H9 (cell line): ENCODE measurements around the gene EIF4A3. TPM values are rescaled to one million over a fixed set of nuclear protein-coding genes. Genes with fewer than 3 reads are reported as not detected.

ENCODE experiments used
- DNase-seq: peaks from one replicate; pipeline ENCODE4 v3.0.0-alpha.2; 2017
- H2AFZ ChIP-seq: one replicate; pipeline ENCODE4 v1.6.1; 2013; ENCODE audit warnings: mild to moderate bottlenecking, low read length, control low read depth, moderate library complexity
- H2AK5ac ChIP-seq: 2 replicates; pipeline ENCODE4 v1.6.1; 2013; ENCODE audit warnings: low read length, control low read depth, mixed read lengths; ENCODE audit not compliant: insufficient read length
- H2BK120ac ChIP-seq: one replicate; pipeline ENCODE4 v1.6.1; 2013; ENCODE audit warnings: low read depth, mild to moderate bottlenecking, low read length, control low read depth, inconsistent platforms; ENCODE audit not compliant: poor library complexity, severe bottlenecking
- H2BK12ac ChIP-seq: 2 replicates; pipeline ENCODE4 v1.6.1; 2013; ENCODE audit warnings: low read length, control low read depth, mixed read lengths, low read depth; ENCODE audit not compliant: insufficient read length
- H2BK15ac ChIP-seq: 2 replicates; pipeline ENCODE4 v1.6.1; 2013; ENCODE audit warnings: low read depth, low read length, control low read depth
- H2BK20ac ChIP-seq: one replicate; pipeline ENCODE4 v1.6.1; 2013; ENCODE audit warnings: low read depth, mild to moderate bottlenecking, low read length, control low read depth, inconsistent platforms; ENCODE audit not compliant: poor library complexity, severe bottlenecking
- H2BK5ac ChIP-seq: 2 replicates; pipeline ENCODE4 v1.6.1; 2013; ENCODE audit warnings: low read length, control low read depth, mixed read lengths; ENCODE audit not compliant: insufficient read length
- H3K14ac ChIP-seq: 2 replicates; pipeline ENCODE4 v1.6.1; 2013; ENCODE audit warnings: low read length, control low read depth; ENCODE audit not compliant: insufficient read depth
- H3K18ac ChIP-seq: 2 replicates; pipeline ENCODE4 v1.6.1; 2013; ENCODE audit warnings: low read depth, mild to moderate bottlenecking, mixed read lengths, low read length, control low read depth; ENCODE audit not compliant: insufficient read length
- H3K23ac ChIP-seq: 2 replicates; pipeline ENCODE4 v1.6.1; 2013; ENCODE audit warnings: low read length, control low read depth, mixed read lengths, low read depth; ENCODE audit not compliant: insufficient read length
- H3K23me2 ChIP-seq: 2 replicates; pipeline ENCODE4 v1.6.1; 2013; ENCODE audit warnings: low read depth, mild to moderate bottlenecking, mixed read lengths, low read length, control low read depth; ENCODE audit not compliant: insufficient read length, poor library complexity, severe bottlenecking
- H3K27ac ChIP-seq: 2 replicates; pipeline ENCODE4 v1.5.1; 2013; ENCODE audit warnings: low read length, control low read depth, mixed read lengths, low read depth; ENCODE audit not compliant: insufficient read length
- H3K27me3 ChIP-seq: 2 replicates; pipeline ENCODE4 v1.6.1; 2013; ENCODE audit warnings: low read length, control low read depth, inconsistent platforms; ENCODE audit not compliant: insufficient read depth
- H3K4ac ChIP-seq: 2 replicates; pipeline ENCODE4 v1.6.1; 2013; ENCODE audit warnings: low read depth, mild to moderate bottlenecking, control low read depth, inconsistent platforms, low read length, moderate library complexity
- H3K4me1 ChIP-seq: 2 replicates; pipeline ENCODE4 v1.6.1; 2013; ENCODE audit warnings: low read length, control low read depth, inconsistent platforms; ENCODE audit not compliant: insufficient read depth
- H3K4me2 ChIP-seq: 2 replicates; pipeline ENCODE4 v1.6.1; 2013; ENCODE audit warnings: low read length, control low read depth, mixed read lengths; ENCODE audit not compliant: insufficient read length, insufficient read depth
- H3K56ac ChIP-seq: 2 replicates; pipeline ENCODE4 v1.6.1; 2013; ENCODE audit warnings: low read depth, mild to moderate bottlenecking, mixed read lengths, low read length, control low read depth; ENCODE audit not compliant: insufficient read length
- H3K79me1 ChIP-seq: 2 replicates; pipeline ENCODE4 v1.6.1; 2013; ENCODE audit warnings: low read depth, mild to moderate bottlenecking, moderate library complexity, low read length, control low read depth, inconsistent platforms; ENCODE audit not compliant: insufficient read depth, poor library complexity, severe bottlenecking
- H3K79me2 ChIP-seq: 2 replicates; pipeline ENCODE4 v1.6.1; 2013; ENCODE audit warnings: low read length, control low read depth, inconsistent platforms; ENCODE audit not compliant: insufficient read depth
- H3K9ac ChIP-seq: 2 replicates; pipeline ENCODE4 v1.6.1; 2013; ENCODE audit warnings: low read length, control low read depth, mixed read lengths; ENCODE audit not compliant: insufficient read length; ENCODE audit errors: extremely low read depth
- H3K9me3 ChIP-seq: one replicate; pipeline ENCODE4 v1.6.1; 2013; ENCODE audit warnings: low read depth, low read length, inconsistent platforms; ENCODE audit not compliant: control insufficient read depth
- H3T11ph ChIP-seq: one replicate; pipeline ENCODE4 v1.6.1; 2013; ENCODE audit warnings: mild to moderate bottlenecking, low read length, control low read depth, inconsistent platforms
- H4K20me1 ChIP-seq: one replicate; pipeline ENCODE4 v1.6.1; 2013; ENCODE audit not compliant: control insufficient read depth, insufficient read length, insufficient read depth
- H4K5ac ChIP-seq: 2 replicates; pipeline ENCODE4 v1.6.1; 2013; ENCODE audit warnings: low read depth, mild to moderate bottlenecking, mixed read lengths, low read length, control low read depth; ENCODE audit not compliant: insufficient read length
- H4K8ac ChIP-seq: replicated peaks from 2 replicates; pipeline ENCODE4 v1.6.1; 2013; ENCODE audit warnings: low read length, control low read depth, mixed read lengths, low read depth; ENCODE audit not compliant: insufficient read length
- H4K91ac ChIP-seq: 2 replicates; pipeline ENCODE4 v1.6.1; 2013; ENCODE audit warnings: low read depth, mild to moderate bottlenecking, moderate library complexity, mixed read lengths, low read length, control low read depth; ENCODE audit not compliant: insufficient read length
- H3K27ac Mint-ChIP-seq, 3 experiments: 2 replicates in 2 of 3; 3 replicates in 1 of 3; pipeline ENCODE4 v1.8.0; 2020 to 2021; ENCODE audit warnings: mixed read lengths in 3 of 3, mild to moderate bottlenecking in 1 of 3, moderate library complexity in 1 of 3
- H3K27me3 Mint-ChIP-seq: 2 replicates; pipeline ENCODE4 v1.8.0; 2021; ENCODE audit warnings: low read depth, mild to moderate bottlenecking, moderate library complexity, mixed read lengths
- H3K36me3 Mint-ChIP-seq, 3 experiments: 2 replicates in 2 of 3; 3 replicates in 1 of 3; pipeline ENCODE4 v1.8.0; 2020 to 2021; ENCODE audit warnings: low read depth in 3 of 3, mixed read lengths in 3 of 3; ENCODE audit not compliant: insufficient read depth in 1 of 3
- H3K4me1 Mint-ChIP-seq, 2 experiments: 2 replicates each; pipeline ENCODE4 v1.8.0; 2020; ENCODE audit warnings: mixed read lengths in 2 of 2
- H3K4me3 Mint-ChIP-seq, 2 experiments: 2 replicates in 1 of 2; 3 replicates in 1 of 2; pipeline ENCODE4 v1.8.0; 2020 to 2021; ENCODE audit warnings: mild to moderate bottlenecking in 2 of 2, mixed read lengths in 2 of 2, moderate library complexity in 1 of 2
- H3K9me3 Mint-ChIP-seq, 2 experiments: 2 replicates in 1 of 2; 3 replicates in 1 of 2; pipeline ENCODE4 v1.8.0; 2020; ENCODE audit warnings: mild to moderate bottlenecking in 2 of 2, mixed read lengths in 2 of 2, moderate library complexity in 1 of 2
- CTCF ChIP-seq: fragments of 200-600 bp; sonication (generic); conservative IDR thresholded peaks from 3 replicates; pipeline ENCODE4 v1.8.0; 2021; ENCODE audit warnings: antibody characterized with exemption, mild to moderate bottlenecking
- WGBS: extraction: QIAGEN DNeasy Blood & Tissue Kit; methylation state at CpG from one replicate; pipeline ENCODE4 v1.1.7; 2013; ENCODE audit warnings: missing lambda C conversion rate, low lambda C conversion rate, mixed read lengths; ENCODE audit not compliant: insufficient read length; ENCODE audit errors: extremely low coverage; 5-methylcytosine and 5-hydroxymethylcytosine counted together
- total RNA-seq: library from RNA; stranded (reverse); gene quantifications from 2 replicates; pipeline ENCODE4 v1.2.1, GENCODE V29; 2021

The EIF4A3 gene
- total RNA-seq, 1 experiment from 2014 or later, result 162 TPM

- H3K14ac ChIP-seq, result no peak overlapping the region
- no peak overlapping the region for H2BK20ac ChIP-seq
- no peak overlapping the region for H2AK5ac ChIP-seq
- Mint-ChIP-seq H3K27me3 (no peaks in the 10 kb centered on the region; the same call in 1 of the 2 replicates), H3K4me3 (no peak overlapping the region), H3K27ac (no peak overlapping the region), H3K4me1 (peaks cover 15 to 23% of the 10 kb centered on the region in 2 experiments), H3K9me3 (peaks cover 0 to 7% of the 10 kb centered on the region in 2 experiments; a peak in 1 of 5 replicates), H3K36me3 (peaks cover 2 to 41% (median 7%) of the 10 kb centered on the region in 3 experiments; a peak in 6 of 7 replicates)
- H2BK12ac ChIP-seq, result no peak overlapping the region
- no CpG with 5 or more reads among the region's 7 CpGs for WGBS
- no peaks in the 10 kb centered on the region for H3K23me2 ChIP-seq
- H2BK15ac ChIP-seq, result no peak overlapping the region
- H3K27me3 ChIP-seq, result no peaks in the 10 kb centered on the region
- no peak overlapping the region for H3K27ac ChIP-seq
- no peak overlapping the region for H4K91ac ChIP-seq
- no peaks in the 10 kb centered on the region for H3K9me3 ChIP-seq
- H3K79me1 ChIP-seq, result no peaks in the 10 kb centered on the region
- H2BK120ac ChIP-seq, result no peak overlapping the region
- DNase-seq, result no peak
- H4K8ac ChIP-seq, result no peak overlapping the region
- H3K9ac ChIP-seq, result no peak overlapping the region
- no peak overlapping the region for H3K56ac ChIP-seq
- H4K20me1 ChIP-seq, result no peaks in the 10 kb centered on the region
- no peak overlapping the region for H3K23ac ChIP-seq
- TF ChIP-seq CTCF, result no peak
- H3T11ph ChIP-seq, result no peak overlapping the region
- H2BK5ac ChIP-seq, result no peak overlapping the region
- no peak overlapping the region for H3K18ac ChIP-seq
- H3K79me2 ChIP-seq, result no peaks in the 10 kb centered on the region
- no peak overlapping the region for H2AFZ ChIP-seq
- H3K4me2 ChIP-seq, result no peak overlapping the region
- no peak overlapping the region for H4K5ac ChIP-seq
- no peaks in the 10 kb centered on the region for H3K4me1 ChIP-seq
- H3K4ac ChIP-seq, result no peak overlapping the region
These were observed 32.2 kb downstream of the EIF4A3 start for GRCh38 chr17:80114758-80115157.
